22Rv1 (cell line): ENCODE results near the gene LILRB3.
"Not testable (repeated sequence)": the region's sequence is repeated elsewhere in the genome, so short reads cannot be mapped to it uniquely, and the experiment has no call there.

Experiments used
- H3K27ac ChIP-seq: fragments of 450-650 bp; 2 replicates; pipeline ENCODE4 v1.5.1; 2017
- ZFX ChIP-seq: fragments of 450-650 bp; IDR thresholded peaks from 2 replicates; pipeline ENCODE4 v1.6.1; 2017; ENCODE audit warnings: antibody characterized with exemption, borderline replicate concordance
- TF ChIP-seq, protein P1 (sequence below): fragments of 450-650 bp; IDR thresholded peaks from 2 replicates; pipeline ENCODE4 v1.5.1; 2017; ENCODE audit warnings: mild to moderate bottlenecking

The LILRB3 gene

GRCh38 chr19:54216869-54217268 is 5.9 kb downstream of the LILRB3 start:
- H3K27ac ChIP-seq = no peak overlapping the region
- TF ChIP-seq, protein P1, sequence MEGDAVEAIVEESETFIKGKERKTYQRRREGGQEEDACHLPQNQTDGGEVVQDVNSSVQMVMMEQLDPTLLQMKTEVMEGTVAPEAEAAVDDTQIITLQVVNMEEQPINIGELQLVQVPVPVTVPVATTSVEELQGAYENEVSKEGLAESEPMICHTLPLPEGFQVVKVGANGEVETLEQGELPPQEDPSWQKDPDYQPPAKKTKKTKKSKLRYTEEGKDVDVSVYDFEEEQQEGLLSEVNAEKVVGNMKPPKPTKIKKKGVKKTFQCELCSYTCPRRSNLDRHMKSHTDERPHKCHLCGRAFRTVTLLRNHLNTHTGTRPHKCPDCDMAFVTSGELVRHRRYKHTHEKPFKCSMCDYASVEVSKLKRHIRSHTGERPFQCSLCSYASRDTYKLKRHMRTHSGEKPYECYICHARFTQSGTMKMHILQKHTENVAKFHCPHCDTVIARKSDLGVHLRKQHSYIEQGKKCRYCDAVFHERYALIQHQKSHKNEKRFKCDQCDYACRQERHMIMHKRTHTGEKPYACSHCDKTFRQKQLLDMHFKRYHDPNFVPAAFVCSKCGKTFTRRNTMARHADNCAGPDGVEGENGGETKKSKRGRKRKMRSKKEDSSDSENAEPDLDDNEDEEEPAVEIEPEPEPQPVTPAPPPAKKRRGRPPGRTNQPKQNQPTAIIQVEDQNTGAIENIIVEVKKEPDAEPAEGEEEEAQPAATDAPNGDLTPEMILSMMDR = no peak
- no peak for TF ChIP-seq ZFX

DNA sequence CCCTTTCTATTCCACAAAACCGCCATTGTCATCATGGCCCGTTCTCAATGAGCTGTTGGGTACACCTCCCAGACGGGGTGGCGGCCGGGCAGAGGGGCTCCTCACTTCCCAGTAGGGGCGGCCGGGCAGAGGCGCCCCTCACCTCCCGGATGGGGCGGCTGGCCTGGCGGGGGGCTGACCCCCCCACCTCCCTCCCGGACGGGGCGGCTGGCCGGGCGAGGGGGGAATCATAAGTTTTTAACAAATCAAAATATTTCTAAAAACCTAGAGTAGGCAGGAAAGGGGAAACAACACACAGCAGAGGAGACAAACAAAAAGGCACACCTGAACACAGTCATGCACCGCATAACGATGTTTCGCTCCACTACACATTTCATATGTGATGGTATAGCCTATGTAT is 8.1 kb downstream of the LILRB3 start:
- not testable (repeated sequence) for H3K27ac ChIP-seq

- H3K27ac ChIP-seq = not testable (repeated sequence)
Observed at GRCh38 chr19:54214217-54214616, 8.6 kb downstream of the LILRB3 start.

DNA sequence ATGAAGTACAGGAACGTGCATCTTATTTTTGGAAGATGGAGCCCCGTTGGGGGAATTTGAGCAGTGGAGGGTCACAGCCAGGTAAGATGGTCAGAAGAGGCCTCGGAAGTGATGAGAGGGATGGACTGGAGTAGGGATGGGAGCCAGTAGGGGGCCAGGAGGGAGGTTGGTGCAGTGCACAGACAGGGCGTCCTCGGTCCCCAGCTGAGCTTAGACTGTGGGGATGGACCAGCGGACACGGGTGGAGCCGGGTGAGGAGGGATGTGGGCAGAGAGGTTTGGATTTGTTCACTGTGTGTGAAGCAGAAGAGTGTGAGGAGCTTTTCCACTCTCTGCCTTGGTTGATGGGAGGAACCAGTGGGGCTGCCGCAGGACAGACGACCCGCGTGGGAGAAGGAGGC is 11.6 kb downstream of the LILRB3 start:
- no peak overlapping the region for H3K27ac ChIP-seq
- TF ChIP-seq ZFX = no peak
- TF ChIP-seq, protein P1 = no peak

- peak overlapping the region; percentile 58 for H3K27ac ChIP-seq
- TF ChIP-seq, protein P1 = no peak
- no peak for TF ChIP-seq ZFX
Observed at GRCh38 chr19:54209811-54210494, 12.9 kb downstream of the LILRB3 start.

DNA sequence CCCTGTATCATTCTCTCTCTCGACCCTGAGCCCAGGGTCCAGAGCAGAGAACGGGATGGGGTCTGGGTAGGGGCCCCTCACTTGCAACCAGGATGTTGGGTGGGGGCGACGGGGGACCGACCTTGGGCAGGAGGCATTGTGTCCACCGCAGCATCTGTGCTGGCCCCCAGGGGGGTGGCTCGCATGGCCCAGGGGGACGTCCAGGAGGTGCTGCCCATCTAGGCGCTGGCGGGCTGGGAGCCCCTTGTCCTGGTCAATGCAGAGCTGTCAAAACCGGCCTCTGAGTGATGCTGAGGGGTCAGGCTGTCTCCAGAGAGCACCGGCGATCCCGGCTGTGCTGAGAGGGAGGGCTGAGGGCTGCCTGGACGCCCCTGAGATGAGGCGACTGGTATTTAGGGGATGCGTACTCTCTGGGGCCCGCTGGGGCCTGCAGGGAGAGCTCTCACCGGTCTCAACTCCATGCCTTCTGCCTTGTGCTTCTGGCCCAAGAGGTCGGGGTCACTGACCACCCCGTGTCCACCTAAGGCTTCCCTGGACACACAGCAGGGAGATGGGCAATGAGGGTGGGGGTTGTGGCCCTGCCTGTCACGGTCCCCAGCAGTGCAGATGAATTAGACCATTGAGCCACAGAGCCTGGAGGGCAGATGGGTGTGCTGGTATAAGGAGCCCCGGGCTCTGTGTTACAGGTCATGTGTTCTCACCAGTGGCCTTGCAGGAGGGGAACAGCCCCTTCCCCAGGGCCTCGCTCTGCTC is 13.6 kb downstream of the LILRB3 start:
- peak overlapping the region; percentile 58 for H3K27ac ChIP-seq
- TF ChIP-seq, protein P1 = no peak
- no peak for TF ChIP-seq ZFX

GRCh38 chr19:54208784-54209057 is 14.1 kb downstream of the LILRB3 start:
- TF ChIP-seq, protein P1 = no peak
- no peak for TF ChIP-seq ZFX
- H3K27ac ChIP-seq = peak overlapping the region; percentile 58

GRCh38 chr19:54207983-54208783 is 14.6 kb downstream of the LILRB3 start:
- peak overlapping the region; percentile 58 for H3K27ac ChIP-seq
- TF ChIP-seq, protein P1 = no peak
